Suprapubic skin (tissue), 4 donors: Measurements from ENCODE around the gene PTPRD. TPM values are rescaled to one million over a fixed set of nuclear protein-coding genes. Genes with fewer than 3 reads are reported as not detected.

Source experiments
- DNase-seq, 2 donors: peaks; one replicate each; pipeline ENCODE4 v3.0.0-alpha.2; 2019; ENCODE audit warnings: low spot score in 2 of 2
- H3K27ac ChIP-seq: fragments of 200-600 bp; sonication (generic); one replicate; pipeline ENCODE4 v1.5.1; 2019
- H3K27me3 ChIP-seq: fragments of 200-600 bp; sonication (generic); one replicate; pipeline ENCODE4 v1.5.1; 2019
- H3K36me3 ChIP-seq: fragments of 200-600 bp; sonication (generic); one replicate; pipeline ENCODE4 v1.5.1; 2019
- H3K4me1 ChIP-seq: fragments of 200-600 bp; sonication (generic); one replicate; pipeline ENCODE4 v1.5.1; 2019
- H3K4me3 ChIP-seq: fragments of 200-600 bp; sonication (generic); one replicate; pipeline ENCODE4 v1.5.1; 2019; ENCODE audit warnings: mild to moderate bottlenecking
- H3K9me3 ChIP-seq: fragments of 200-600 bp; sonication (generic); one replicate; pipeline ENCODE4 v1.5.1; 2019
- CTCF ChIP-seq, 2 donors: fragments of 200-600 bp in 1 of 2; fragments of 450-650 bp in 1 of 2; sonication (generic) in 1 of 2; IDR thresholded peaks; one replicate each; pipeline ENCODE4 v1.5.1; 2016 to 2019; ENCODE audit warnings: antibody characterized with exemption in 2 of 2, mild to moderate bottlenecking in 1 of 2, moderate library complexity in 1 of 2
- EP300 ChIP-seq: sonication (generic); formaldehyde crosslinking; IDR thresholded peaks from one replicate; pipeline ENCODE4 v1.6.1; 2017; ENCODE audit warnings: antibody characterized with exemption
- POLR2A ChIP-seq, 2 donors: fragments of 450-650 bp; IDR thresholded peaks; one replicate each; pipeline ENCODE4 v1.6.1; 2017; ENCODE audit warnings: antibody characterized with exemption in 2 of 2, mild to moderate bottlenecking in 2 of 2, moderate library complexity in 2 of 2
- POLR2AphosphoS5 ChIP-seq, 3 donors: sonication (generic); formaldehyde crosslinking; IDR thresholded peaks; one replicate each; pipeline ENCODE4 v1.6.1; 2017; ENCODE audit warnings: antibody characterized with exemption in 3 of 3
- WGBS: methylation state at CpG from one replicate; pipeline ENCODE4 v1.1.5; 2018; 5-methylcytosine and 5-hydroxymethylcytosine counted together
- total RNA-seq, 4 donors: library from RNA; depleted of rRNA; stranded (reverse); fragments of >200 nt; gene quantifications; one replicate each; pipeline ENCODE4 v1.1.0, GENCODE V29; 2016

Gene PTPRD
- total RNA-seq, 4 donors from 2014 or later: 0.49 to 3.3 (median 2.5) TPM

- Histone ChIP-seq H3K9me3 (no peaks in the 10 kb centered on the region), H3K4me1 (no peaks in the 10 kb centered on the region), H3K27ac (no peak overlapping the region), H3K27me3 (no peaks in the 10 kb centered on the region), H3K36me3 (no peaks in the 10 kb centered on the region), H3K4me3 (no peak overlapping the region)
- WGBS: 76% methylated on average over 1 of the region's 1 CpG
- no peak for DNase-seq
- TF ChIP-seq EP300 (no peak), CTCF (IDR thresholded peaks at IDR 0.05) (no peak), POLR2AphosphoS5 (IDR thresholded peaks at IDR 0.05) (no peak), POLR2A (IDR thresholded peaks at IDR 0.05) (no peak)
Observed at GRCh38 chr9:8268881-8269280, 2343.9 kb downstream of the PTPRD start.

GRCh38 chr9:8268216-8268878 lies 2344.5 kb downstream of the PTPRD start:
- TF ChIP-seq POLR2AphosphoS5 (IDR thresholded peaks at IDR 0.05): no peak
- TF ChIP-seq EP300: no peak
- TF ChIP-seq CTCF (IDR thresholded peaks at IDR 0.05): no peak
- TF ChIP-seq POLR2A (IDR thresholded peaks at IDR 0.05): no peak
- 74% methylated on average over 2 of the region's 2 CpGs for WGBS

GRCh38 chr9:8267636-8268035 lies 2345.2 kb downstream of the PTPRD start:
- no peaks in the 10 kb centered on the region for H3K4me1 ChIP-seq
- no peak for DNase-seq
- TF ChIP-seq POLR2AphosphoS5 (IDR thresholded peaks at IDR 0.05): no peak
- TF ChIP-seq POLR2A (IDR thresholded peaks at IDR 0.05): no peak
- TF ChIP-seq CTCF (IDR thresholded peaks at IDR 0.05): no peak
- no peak for TF ChIP-seq EP300
- no peaks in the 10 kb centered on the region for H3K27me3 ChIP-seq
- no peaks in the 10 kb centered on the region for H3K36me3 ChIP-seq
- WGBS: 80% methylated on average over 2 of the region's 2 CpGs
- H3K9me3 ChIP-seq: no peaks in the 10 kb centered on the region
- H3K27ac ChIP-seq: no peak overlapping the region
- H3K4me3 ChIP-seq: no peak overlapping the region

More at GRCh38 chr9:8268216-8268878, 2344.5 kb downstream of the PTPRD start:
- Histone ChIP-seq H3K36me3 (no peaks in the 10 kb centered on the region), H3K4me3 (no peak overlapping the region), H3K9me3 (no peaks in the 10 kb centered on the region), H3K27me3 (no peaks in the 10 kb centered on the region), H3K4me1 (no peaks in the 10 kb centered on the region), H3K27ac (no peak overlapping the region)
- no peak for DNase-seq

DNA sequence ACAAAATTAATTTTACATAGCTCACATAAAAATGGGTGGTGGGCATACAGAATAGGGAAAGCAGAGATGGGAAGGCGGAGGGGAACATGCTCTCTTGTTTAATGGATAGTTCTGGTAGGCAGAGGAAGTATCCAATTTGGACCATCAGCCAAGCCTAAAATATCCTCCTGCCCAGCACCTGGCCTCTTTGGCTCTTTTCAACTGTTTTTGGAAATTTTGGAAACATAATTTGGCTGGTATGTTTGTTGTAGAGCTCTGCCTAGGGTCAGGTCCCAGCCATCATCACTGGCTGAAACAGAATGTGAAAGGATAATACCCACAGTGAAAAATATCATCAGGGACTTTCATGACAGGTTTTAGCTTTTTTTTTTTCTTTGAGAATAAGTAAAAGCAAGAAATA lies 2345.9 kb downstream of the PTPRD start:
- TF ChIP-seq POLR2AphosphoS5 (IDR thresholded peaks at IDR 0.05): no peak
- TF ChIP-seq POLR2A (IDR thresholded peaks at IDR 0.05): no peak
- no peak for TF ChIP-seq CTCF (IDR thresholded peaks at IDR 0.05)
- TF ChIP-seq EP300: no peak
- H3K27ac ChIP-seq: no peak overlapping the region
- WGBS: 91% methylated on average over 1 of the region's 1 CpG

DNA sequence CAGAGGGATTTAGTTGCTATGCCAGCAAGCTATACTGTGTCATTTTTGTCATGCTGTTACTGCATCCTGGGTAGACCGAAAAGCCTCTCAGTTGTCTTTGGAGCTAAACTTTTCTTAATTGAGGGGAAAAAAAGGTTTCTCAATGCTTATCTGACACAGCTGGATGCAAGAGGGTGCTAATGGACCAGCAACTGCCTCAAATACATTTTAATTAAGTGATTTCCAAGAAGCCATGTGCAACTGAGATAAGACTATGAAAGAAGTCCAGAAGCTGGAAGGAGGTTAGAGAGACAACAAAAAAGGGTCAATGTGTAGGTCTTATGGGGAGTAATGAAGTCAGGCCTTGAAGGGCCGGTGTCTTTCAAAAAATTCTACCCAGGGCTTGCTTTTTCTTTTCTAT lies 2347.5 kb downstream of the PTPRD start:
- no peak for TF ChIP-seq CTCF (IDR thresholded peaks at IDR 0.05)
- no peak for TF ChIP-seq EP300
- no peak for TF ChIP-seq POLR2AphosphoS5 (IDR thresholded peaks at IDR 0.05)
- no peak for TF ChIP-seq POLR2A (IDR thresholded peaks at IDR 0.05)
- Histone ChIP-seq H3K9me3 (no peaks in the 10 kb centered on the region), H3K36me3 (no peaks in the 10 kb centered on the region), H3K4me3 (no peak overlapping the region), H3K27ac (no peak overlapping the region), H3K27me3 (no peaks in the 10 kb centered on the region), H3K4me1 (no peaks in the 10 kb centered on the region)
- WGBS: 93% methylated on average over 2 of the region's 2 CpGs
- no peak for DNase-seq

More for the DNA sequence above, 2345.9 kb downstream of the PTPRD start:
- DNase-seq: no peak
- Histone ChIP-seq H3K27me3 (no peaks in the 10 kb centered on the region), H3K4me1 (no peaks in the 10 kb centered on the region), H3K4me3 (no peak overlapping the region), H3K9me3 (no peaks in the 10 kb centered on the region), H3K36me3 (no peaks in the 10 kb centered on the region)
